Measurements from ENCODE around the gene SLC8A1.

DNA sequence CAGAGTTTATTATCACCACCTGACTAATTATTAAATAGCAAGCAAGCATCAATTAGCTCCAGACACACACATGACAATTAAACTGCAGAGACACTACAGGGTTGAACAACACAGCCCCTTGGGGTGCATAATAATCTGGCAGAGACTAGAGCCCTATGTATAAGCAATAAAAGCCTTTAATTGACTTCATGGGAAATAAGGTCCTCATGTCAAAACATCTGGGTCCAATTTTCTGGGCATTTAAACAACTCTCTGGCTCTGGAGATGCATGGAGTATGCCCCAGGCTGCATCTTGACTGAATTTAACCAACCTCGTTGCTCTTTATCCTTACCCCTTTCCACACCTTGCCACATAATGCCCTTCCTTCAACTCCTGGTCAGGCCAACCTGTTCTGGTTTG is 402.1 kb downstream of the SLC8A1 start:
- TF ChIP-seq POLR2AphosphoS5 (IDR thresholded peaks at IDR 0.05; ENCODE audit: borderline replicate concordance, low read depth, low read length) (no peak), EZH2 (IDR thresholded peaks at IDR 0.05) (no peak)
